OCI-LY1 (cell line): ENCODE data around the gene CHRNB1.

ENCODE experiments used
- H2AFZ ChIP-seq: fragments of 200-600 bp; sonication (generic), shearing (Covaris generic); 2 replicates; pipeline ENCODE4 v1.6.0; 2014; ENCODE audit warnings: antibody characterized with exemption, mild to moderate bottlenecking, low read length
- H3F3A ChIP-seq: fragments of 200-600 bp; sonication (generic), shearing (Covaris generic); 2 replicates; pipeline ENCODE4 v1.6.0; 2014; ENCODE audit warnings: mild to moderate bottlenecking, antibody characterized with exemption, low read length, moderate library complexity; ENCODE audit not compliant: insufficient read depth
- H3K27ac ChIP-seq: fragments of 200-600 bp; sonication (generic); 2 replicates; pipeline ENCODE4 v1.5.1; 2014; ENCODE audit warnings: low read length, mixed run types, mild to moderate bottlenecking, low read depth; ENCODE audit not compliant: poor library complexity, severe bottlenecking
- H3K27me3 ChIP-seq: fragments of 200-600 bp; sonication (generic); 2 replicates; pipeline ENCODE4 v1.6.0; 2014; ENCODE audit warnings: antibody characterized with exemption, mild to moderate bottlenecking, low read length, moderate library complexity; ENCODE audit not compliant: insufficient read depth
- H3K36me3 ChIP-seq: fragments of 200-600 bp; sonication (generic); 2 replicates; pipeline ENCODE4 v1.6.1; 2014; ENCODE audit warnings: mild to moderate bottlenecking, antibody characterized with exemption, low read length, moderate library complexity, mixed read lengths; ENCODE audit not compliant: insufficient read depth
- H3K4me1 ChIP-seq: fragments of 200-600 bp; sonication (generic); 2 replicates; pipeline ENCODE4 v1.5.1; 2014; ENCODE audit warnings: mild to moderate bottlenecking, low read length, moderate library complexity; ENCODE audit not compliant: insufficient read depth, severe bottlenecking
- H3K4me2 ChIP-seq: fragments of 200-600 bp; sonication (generic), shearing (Covaris generic); 2 replicates; pipeline ENCODE4 v1.6.1; 2014; ENCODE audit warnings: low read length
- H3K4me3 ChIP-seq: fragments of 200-600 bp; sonication (generic); 2 replicates; pipeline ENCODE4 v1.5.1; 2014; ENCODE audit warnings: low read length, low read depth, mild to moderate bottlenecking, mixed read lengths; ENCODE audit not compliant: poor library complexity, severe bottlenecking
- H3K79me2 ChIP-seq: fragments of 200-600 bp; shearing (Covaris generic); 2 replicates; pipeline ENCODE4 v1.6.1; 2016; ENCODE audit warnings: mixed run types, low read length, mixed read lengths; ENCODE audit not compliant: insufficient read depth
- H3K9ac ChIP-seq: fragments of 200-600 bp; sonication (generic), shearing (Covaris generic); 2 replicates; pipeline ENCODE4 v1.6.1; 2014; ENCODE audit warnings: mild to moderate bottlenecking, low read length, mixed read lengths
- H3K9me2 ChIP-seq: fragments of 200-600 bp; sonication (generic), shearing (Covaris generic); 2 replicates; pipeline ENCODE4 v1.6.1; 2014; ENCODE audit warnings: low read depth, mild to moderate bottlenecking, low read length, mixed read lengths
- H3K9me3 ChIP-seq: fragments of 200-600 bp; shearing (Covaris generic); 2 replicates; pipeline ENCODE4 v1.6.1; 2014; ENCODE audit warnings: low read length, mixed read lengths
- H4K20me1 ChIP-seq: fragments of 200-600 bp; sonication (generic), shearing (Covaris generic); 2 replicates; pipeline ENCODE4 v1.6.0; 2016; ENCODE audit warnings: mild to moderate bottlenecking, low read length; ENCODE audit not compliant: insufficient read depth
- CTCF ChIP-seq: fragments of 200-600 bp; sonication (generic), shearing (Covaris generic); IDR thresholded peaks from 2 replicates; pipeline ENCODE4 v1.5.1; 2017; ENCODE audit warnings: mild to moderate bottlenecking, antibody characterized with exemption, low read length, moderate library complexity, mixed read lengths
- EZH2 ChIP-seq: fragments of 200-600 bp; sonication (generic), shearing (Covaris generic); IDR thresholded peaks from 2 replicates; pipeline ENCODE4 v1.8.0; 2017; ENCODE audit warnings: borderline replicate concordance, mixed run types, mild to moderate bottlenecking, antibody characterized with exemption, low read length, moderate library complexity, mixed read lengths

CHRNB1 gene

GRCh38 chr17:7499161-7499560 lies 54.3 kb downstream of the CHRNB1 start:
- Histone ChIP-seq H3K9ac (no peak overlapping the region), H4K20me1 (no peaks in the 10 kb centered on the region), H3K36me3 (peaks cover 93% of the 10 kb centered on the region), H3K27ac (no peak overlapping the region), H3K9me2 (no peaks in the 10 kb centered on the region), H2AFZ (no peak overlapping the region), H3K4me2 (no peak overlapping the region), H3K27me3 (no peaks in the 10 kb centered on the region), H3K79me2 (peaks cover 9% of the 10 kb centered on the region), H3K9me3 (no peaks in the 10 kb centered on the region), H3K4me3 (no peak overlapping the region), H3F3A (no peaks in the 10 kb centered on the region), H3K4me1 (no peaks in the 10 kb centered on the region)
- no peak for TF ChIP-seq CTCF
- no peak for TF ChIP-seq EZH2

- Histone ChIP-seq H4K20me1 (no peaks in the 10 kb centered on the region), H3K4me3 (no peak overlapping the region), H3K27ac (no peak overlapping the region), H3K27me3 (no peaks in the 10 kb centered on the region), H3K4me1 (no peaks in the 10 kb centered on the region), H3K4me2 (no peak overlapping the region), H3K9ac (no peak overlapping the region), H3K9me2 (no peaks in the 10 kb centered on the region), H3K79me2 (no peaks in the 10 kb centered on the region), H3K36me3 (peaks cover 95% of the 10 kb centered on the region), H3K9me3 (no peaks in the 10 kb centered on the region), H2AFZ (no peak overlapping the region), H3F3A (no peaks in the 10 kb centered on the region)
- TF ChIP-seq CTCF (no peak), EZH2 (no peak)
These were observed 56.9 kb downstream of the CHRNB1 start for GRCh38 chr17:7501729-7502128.

- no peak overlapping the region for H3K4me2 ChIP-seq
- no peaks in the 10 kb centered on the region for H3K27me3 ChIP-seq
- no peak overlapping the region for H3K4me3 ChIP-seq
- TF ChIP-seq EZH2: no peak
- TF ChIP-seq CTCF: no peak
- no peaks in the 10 kb centered on the region for H4K20me1 ChIP-seq
- peaks cover 95% of the 10 kb centered on the region for H3K36me3 ChIP-seq
- no peak overlapping the region for H3K27ac ChIP-seq
- no peaks in the 10 kb centered on the region for H3K4me1 ChIP-seq
- no peaks in the 10 kb centered on the region for H3K9me3 ChIP-seq
- H3K79me2 ChIP-seq: no peaks in the 10 kb centered on the region
- H3K9me2 ChIP-seq: no peaks in the 10 kb centered on the region
- H3F3A ChIP-seq: no peaks in the 10 kb centered on the region
- no peak overlapping the region for H2AFZ ChIP-seq
- no peak overlapping the region for H3K9ac ChIP-seq
These were observed 57.4 kb downstream of the CHRNB1 start for GRCh38 chr17:7502171-7502847.
